A549 (cell line): Measurements from ENCODE around the gene SSH2.

Experiments
- EHF ChIP-seq: fragments of 250-450 bp; sonication (Bioruptor Pico); IDR thresholded peaks from 2 replicates; pipeline ENCODE4 v1.5.0; 2020; ENCODE audit warnings: mild to moderate bottlenecking
- FOSB ChIP-seq: fragments of 250-450 bp; sonication (Bioruptor Pico); IDR thresholded peaks from 2 replicates; pipeline ENCODE4 v1.5.0; 2020; ENCODE audit warnings: mild to moderate bottlenecking, moderate library complexity
- POLR2A ChIP-seq: IDR thresholded peaks from 2 replicates; pipeline ENCODE4 v1.6.1; 2012; ENCODE audit warnings: mild to moderate bottlenecking, low read length
- TF ChIP-seq, protein P1 (sequence below): fragments of >200 bp; sonication (Bioruptor Twin); formaldehyde crosslinking; IDR thresholded peaks from 3 replicates; pipeline ENCODE4 v1.5.1; 2016
- TF ChIP-seq, protein P2 (sequence below): IDR thresholded peaks from 2 replicates; pipeline ENCODE4 v1.6.1; 2012

DNA sequence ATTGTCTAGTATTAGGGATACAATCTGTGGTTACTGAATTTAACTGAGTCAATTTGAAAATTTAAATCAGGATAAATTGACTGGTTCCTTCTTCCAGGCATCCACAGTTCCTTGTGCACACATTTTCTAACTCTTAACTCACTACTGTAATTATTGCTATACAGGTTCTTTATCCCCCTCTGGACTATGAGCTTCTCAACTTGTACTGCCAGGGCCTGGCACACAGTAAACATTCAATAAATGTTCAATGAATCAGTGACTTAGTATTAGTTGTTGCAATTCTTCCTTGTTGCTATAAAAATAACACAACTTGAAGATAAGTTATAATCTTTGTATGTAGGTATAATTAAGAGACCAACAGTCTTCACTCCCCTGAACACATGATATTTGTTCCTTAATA, 67.9 kb downstream of the SSH2 start:
- TF ChIP-seq, protein P1, sequence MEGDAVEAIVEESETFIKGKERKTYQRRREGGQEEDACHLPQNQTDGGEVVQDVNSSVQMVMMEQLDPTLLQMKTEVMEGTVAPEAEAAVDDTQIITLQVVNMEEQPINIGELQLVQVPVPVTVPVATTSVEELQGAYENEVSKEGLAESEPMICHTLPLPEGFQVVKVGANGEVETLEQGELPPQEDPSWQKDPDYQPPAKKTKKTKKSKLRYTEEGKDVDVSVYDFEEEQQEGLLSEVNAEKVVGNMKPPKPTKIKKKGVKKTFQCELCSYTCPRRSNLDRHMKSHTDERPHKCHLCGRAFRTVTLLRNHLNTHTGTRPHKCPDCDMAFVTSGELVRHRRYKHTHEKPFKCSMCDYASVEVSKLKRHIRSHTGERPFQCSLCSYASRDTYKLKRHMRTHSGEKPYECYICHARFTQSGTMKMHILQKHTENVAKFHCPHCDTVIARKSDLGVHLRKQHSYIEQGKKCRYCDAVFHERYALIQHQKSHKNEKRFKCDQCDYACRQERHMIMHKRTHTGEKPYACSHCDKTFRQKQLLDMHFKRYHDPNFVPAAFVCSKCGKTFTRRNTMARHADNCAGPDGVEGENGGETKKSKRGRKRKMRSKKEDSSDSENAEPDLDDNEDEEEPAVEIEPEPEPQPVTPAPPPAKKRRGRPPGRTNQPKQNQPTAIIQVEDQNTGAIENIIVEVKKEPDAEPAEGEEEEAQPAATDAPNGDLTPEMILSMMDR = no peak
- TF ChIP-seq FOSB (no peak), EHF (no peak), POLR2A (no peak)
- TF ChIP-seq, protein P2, sequence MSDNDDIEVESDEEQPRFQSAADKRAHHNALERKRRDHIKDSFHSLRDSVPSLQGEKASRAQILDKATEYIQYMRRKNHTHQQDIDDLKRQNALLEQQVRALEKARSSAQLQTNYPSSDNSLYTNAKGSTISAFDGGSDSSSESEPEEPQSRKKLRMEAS = no peak
